Sigmoid colon (tissue), 4 donors: ENCODE results near the gene NSFL1C.

Experiments
- EP300 ChIP-seq, 4 donors: sonication (generic); formaldehyde crosslinking; IDR thresholded peaks; one replicate each; pipeline ENCODE4 v1.6.1; 2017; ENCODE audit warnings: antibody characterized with exemption in 4 of 4
- POLR2A ChIP-seq, 2 donors: fragments of 450-650 bp; IDR thresholded peaks; one replicate each; pipeline ENCODE4 v1.6.1; 2016; ENCODE audit warnings: antibody characterized with exemption in 2 of 2, mild to moderate bottlenecking in 2 of 2, moderate library complexity in 2 of 2
- POLR2AphosphoS5 ChIP-seq, 4 donors: sonication (generic); formaldehyde crosslinking; IDR thresholded peaks; one replicate each; pipeline ENCODE4 v1.6.1; 2017; ENCODE audit warnings: antibody characterized with exemption in 4 of 4
- TF ChIP-seq, protein P1 (sequence below), 4 experiments: fragments of 450-650 bp in 3 of 4; fragments of 200-600 bp in 1 of 4; IDR thresholded peaks; one replicate each; pipeline ENCODE4 v1.5.1; 2016 to 2019; ENCODE audit warnings: antibody characterized with exemption in 4 of 4, mild to moderate bottlenecking in 3 of 4, moderate library complexity in 2 of 4

DNA sequence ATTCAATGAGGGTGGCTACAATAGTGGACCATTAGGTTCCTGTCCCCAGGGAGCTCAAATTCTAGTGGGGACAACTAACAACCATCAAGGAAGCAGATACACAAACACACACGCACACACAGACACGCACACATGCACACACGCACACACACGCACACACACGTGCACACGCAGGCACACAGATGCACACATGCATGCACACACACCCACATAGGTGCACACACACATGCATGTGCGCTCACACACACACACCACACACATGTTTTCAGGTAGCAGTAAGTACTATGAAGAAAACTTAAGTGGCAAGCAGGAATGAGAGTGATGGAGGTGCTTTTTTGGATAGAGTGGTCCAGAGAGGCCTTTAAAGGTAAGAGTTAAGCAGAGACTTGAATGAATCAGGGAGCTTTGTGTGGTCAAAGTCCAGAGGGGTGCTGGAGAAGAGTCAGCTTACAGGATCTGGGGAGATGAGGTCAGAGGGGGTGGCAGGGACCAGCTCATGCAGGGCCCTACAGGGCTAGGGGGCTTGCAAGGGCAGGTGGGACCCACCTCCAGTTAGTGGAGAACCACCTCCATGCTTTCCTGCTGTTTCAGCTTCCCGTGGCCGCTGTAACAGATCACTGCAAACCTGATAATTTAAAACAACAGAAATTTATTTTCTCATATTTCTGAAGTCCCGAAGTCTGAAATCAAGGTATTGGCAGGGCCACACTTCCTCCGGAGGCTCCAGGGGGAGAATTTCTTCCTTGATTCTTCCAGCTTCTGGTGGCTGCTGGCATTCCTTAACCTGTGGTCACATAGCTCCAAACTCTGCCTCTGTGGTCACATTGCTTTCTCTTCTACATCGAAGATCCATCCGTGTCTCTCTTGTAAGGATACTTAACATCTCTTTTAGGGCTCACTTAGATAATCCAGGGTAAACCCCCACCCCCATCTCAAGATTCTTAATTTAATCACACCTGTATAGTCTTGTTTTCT lies 6.9 kb upstream of the NSFL1C start:
- TF ChIP-seq, protein P1, sequence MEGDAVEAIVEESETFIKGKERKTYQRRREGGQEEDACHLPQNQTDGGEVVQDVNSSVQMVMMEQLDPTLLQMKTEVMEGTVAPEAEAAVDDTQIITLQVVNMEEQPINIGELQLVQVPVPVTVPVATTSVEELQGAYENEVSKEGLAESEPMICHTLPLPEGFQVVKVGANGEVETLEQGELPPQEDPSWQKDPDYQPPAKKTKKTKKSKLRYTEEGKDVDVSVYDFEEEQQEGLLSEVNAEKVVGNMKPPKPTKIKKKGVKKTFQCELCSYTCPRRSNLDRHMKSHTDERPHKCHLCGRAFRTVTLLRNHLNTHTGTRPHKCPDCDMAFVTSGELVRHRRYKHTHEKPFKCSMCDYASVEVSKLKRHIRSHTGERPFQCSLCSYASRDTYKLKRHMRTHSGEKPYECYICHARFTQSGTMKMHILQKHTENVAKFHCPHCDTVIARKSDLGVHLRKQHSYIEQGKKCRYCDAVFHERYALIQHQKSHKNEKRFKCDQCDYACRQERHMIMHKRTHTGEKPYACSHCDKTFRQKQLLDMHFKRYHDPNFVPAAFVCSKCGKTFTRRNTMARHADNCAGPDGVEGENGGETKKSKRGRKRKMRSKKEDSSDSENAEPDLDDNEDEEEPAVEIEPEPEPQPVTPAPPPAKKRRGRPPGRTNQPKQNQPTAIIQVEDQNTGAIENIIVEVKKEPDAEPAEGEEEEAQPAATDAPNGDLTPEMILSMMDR (IDR thresholded peaks at IDR 0.05) = no peak
- no peak for TF ChIP-seq EP300 (IDR thresholded peaks at IDR 0.05)
- TF ChIP-seq POLR2A (IDR thresholded peaks at IDR 0.05) = no peak
- no peak for TF ChIP-seq POLR2AphosphoS5 (IDR thresholded peaks at IDR 0.05)
